ENCODE results near the gene ZNF683.
"Not testable (repeated sequence)": the region's sequence is repeated elsewhere in the genome, so short reads cannot be mapped to it uniquely, and the experiment has no call there.

Gene ZNF683

GRCh38 chr1:26372611-26373010, at the start of gene ZNF683:
TSS of gene ZNF683 (minus strand) at chr1:26372750. CDS start at chr1:26368571, 4,179 bp downstream.
- not testable (repeated sequence) for FAIRE-seq

- FAIRE-seq: peak; percentile 97
Measured at GRCh38 chr1:26419494-26419893, 46.9 kb upstream of the ZNF683 start.

GRCh38 chr1:26418865-26419349, 46.4 kb upstream of the ZNF683 start:
- FAIRE-seq: no peak

- FAIRE-seq: peak; percentile 93
Measured at GRCh38 chr1:26417111-26417759, 44.7 kb upstream of the ZNF683 start.

GRCh38 chr1:26413031-26413430, 40.5 kb upstream of the ZNF683 start:
- FAIRE-seq: no peak

- peak; percentile 92 for FAIRE-seq
Measured at GRCh38 chr1:26412180-26412840, 39.8 kb upstream of the ZNF683 start.

- FAIRE-seq: peak; percentile 61
Measured at GRCh38 chr1:26411624-26412074, 39.1 kb upstream of the ZNF683 start.

GRCh38 chr1:26410706-26411623, 38.4 kb upstream of the ZNF683 start, which contains the start of gene LIN28A:
TSS of gene LIN28A (plus strand) at chr1:26410817. CDS start at chr1:26410892, 75 bp downstream.
- no peak for FAIRE-seq

- peak; percentile 73 for FAIRE-seq
Measured at GRCh38 chr1:26409191-26409807, 36.7 kb upstream of the ZNF683 start.

- FAIRE-seq: peak; percentile 84
Measured at GRCh38 chr1:26408604-26409003, 36.1 kb upstream of the ZNF683 start.

- no peak for FAIRE-seq
Measured at GRCh38 chr1:26405281-26405915, 32.8 kb upstream of the ZNF683 start.

- FAIRE-seq: no peak
Measured at GRCh38 chr1:26404641-26405040, 32.1 kb upstream of the ZNF683 start.

GRCh38 chr1:26403656-26404055, 31.1 kb upstream of the ZNF683 start:
- FAIRE-seq: no peak

- no peak for FAIRE-seq
Measured at GRCh38 chr1:26401891-26402290, 29.3 kb upstream of the ZNF683 start.

GRCh38 chr1:26399034-26399433, 26.5 kb upstream of the ZNF683 start:
- FAIRE-seq: no peak

- FAIRE-seq: no peak
Measured at GRCh38 chr1:26395754-26396153, 23.2 kb upstream of the ZNF683 start.

GRCh38 chr1:26391450-26391849, 18.9 kb upstream of the ZNF683 start:
- FAIRE-seq: no peak

- FAIRE-seq: no peak
Measured at GRCh38 chr1:26389604-26390247, 17.2 kb upstream of the ZNF683 start.

GRCh38 chr1:26388791-26389445, 16.4 kb upstream of the ZNF683 start:
- FAIRE-seq: no peak

- no peak for FAIRE-seq
Measured at GRCh38 chr1:26387447-26387846, 14.9 kb upstream of the ZNF683 start.

GRCh38 chr1:26385063-26385462, 12.5 kb upstream of the ZNF683 start:
- FAIRE-seq: not testable (repeated sequence)
